Measurements from ENCODE around the gene TIMM8A.

Gene TIMM8A

GRCh38 chrX:101348452-101349192 lies at the start of gene TIMM8A:
TIMM8A (minus strand) TSS chrX:101348742; CDS start chrX:101348664, 78 bp downstream.
- DNase-seq (ENCODE audit: low read depth, low spot score): peak; percentile 50

GRCh38 chrX:101397779-101398178 lies 49.2 kb upstream of the TIMM8A start:
- DNase-seq (ENCODE audit: low read depth, low spot score): no peak

GRCh38 chrX:101395789-101396188 lies 47.2 kb upstream of the TIMM8A start:
- DNase-seq (ENCODE audit: low read depth, low spot score): no peak

- DNase-seq (ENCODE audit: low read depth, low spot score): no peak
Observed at GRCh38 chrX:101394372-101394771, 45.8 kb upstream of the TIMM8A start.

- no peak for DNase-seq (ENCODE audit: low read depth, low spot score)
Observed at GRCh38 chrX:101393530-101394305, 45.2 kb upstream of the TIMM8A start.

- DNase-seq (ENCODE audit: low read depth, low spot score): no peak
Observed at GRCh38 chrX:101391831-101392230, 43.3 kb upstream of the TIMM8A start.

- peak; percentile 63 for DNase-seq (ENCODE audit: low read depth, low spot score)
Observed at GRCh38 chrX:101390664-101391525, 42.4 kb upstream of the TIMM8A start, which contains the start of gene RPL36A. RPL36A (plus strand) TSS chrX:101391011; CDS start chrX:101391044, 33 bp downstream.

GRCh38 chrX:101388604-101389003 lies 40.1 kb upstream of the TIMM8A start:
- no peak for DNase-seq (ENCODE audit: low read depth, low spot score)

- no peak for DNase-seq (ENCODE audit: low read depth, low spot score)
Observed at GRCh38 chrX:101386542-101386885, 38.0 kb upstream of the TIMM8A start.

- no peak for DNase-seq (ENCODE audit: low read depth, low spot score)
Observed at GRCh38 chrX:101385795-101386541, 37.4 kb upstream of the TIMM8A start, which contains the start of gene BTK. BTK (minus strand) TSS chrX:101386191; CDS start chrX:101375284, 10,907 bp downstream.

GRCh38 chrX:101385026-101385684 lies 36.6 kb upstream of the TIMM8A start:
- no peak for DNase-seq (ENCODE audit: low read depth, low spot score)

GRCh38 chrX:101383679-101384205 lies 35.2 kb upstream of the TIMM8A start:
- DNase-seq (ENCODE audit: low read depth, low spot score): no peak

GRCh38 chrX:101377547-101377946 lies 29.0 kb upstream of the TIMM8A start:
- DNase-seq (ENCODE audit: low read depth, low spot score): no peak

GRCh38 chrX:101370888-101371504 lies 22.5 kb upstream of the TIMM8A start:
- no peak for DNase-seq (ENCODE audit: low read depth, low spot score)

GRCh38 chrX:101369687-101370086 lies 21.1 kb upstream of the TIMM8A start:
- no peak for DNase-seq (ENCODE audit: low read depth, low spot score)

- DNase-seq (ENCODE audit: low read depth, low spot score): no peak
Observed at GRCh38 chrX:101368800-101369199, 20.3 kb upstream of the TIMM8A start.

- no peak for DNase-seq (ENCODE audit: low read depth, low spot score)
Observed at GRCh38 chrX:101365301-101365795, 16.8 kb upstream of the TIMM8A start.

- DNase-seq (ENCODE audit: low read depth, low spot score): no peak
Observed at GRCh38 chrX:101362757-101363156, 14.2 kb upstream of the TIMM8A start.

- DNase-seq (ENCODE audit: low read depth, low spot score): no peak
Observed at GRCh38 chrX:101362116-101362515, 13.6 kb upstream of the TIMM8A start.

GRCh38 chrX:101360390-101360789 lies 11.8 kb upstream of the TIMM8A start:
- DNase-seq (ENCODE audit: low read depth, low spot score): no peak
